OCI-LY3 (cell line): ENCODE results near the gene CYYR1.

ENCODE experiments used
- EZH2phosphoT487 ChIP-seq: fragments of 200-600 bp; shearing (Covaris generic); IDR thresholded peaks from 2 replicates; pipeline ENCODE4 v1.6.1; 2018; ENCODE audit warnings: antibody characterized with exemption, mixed run types, low read depth
- TF ChIP-seq, protein P1 (sequence below): fragments of 200-600, 300-600 bp; sonication (generic); IDR thresholded peaks from 2 replicates; pipeline ENCODE4 v1.5.1; 2014; ENCODE audit warnings: antibody characterized with exemption, low read length, low read depth

DNA sequence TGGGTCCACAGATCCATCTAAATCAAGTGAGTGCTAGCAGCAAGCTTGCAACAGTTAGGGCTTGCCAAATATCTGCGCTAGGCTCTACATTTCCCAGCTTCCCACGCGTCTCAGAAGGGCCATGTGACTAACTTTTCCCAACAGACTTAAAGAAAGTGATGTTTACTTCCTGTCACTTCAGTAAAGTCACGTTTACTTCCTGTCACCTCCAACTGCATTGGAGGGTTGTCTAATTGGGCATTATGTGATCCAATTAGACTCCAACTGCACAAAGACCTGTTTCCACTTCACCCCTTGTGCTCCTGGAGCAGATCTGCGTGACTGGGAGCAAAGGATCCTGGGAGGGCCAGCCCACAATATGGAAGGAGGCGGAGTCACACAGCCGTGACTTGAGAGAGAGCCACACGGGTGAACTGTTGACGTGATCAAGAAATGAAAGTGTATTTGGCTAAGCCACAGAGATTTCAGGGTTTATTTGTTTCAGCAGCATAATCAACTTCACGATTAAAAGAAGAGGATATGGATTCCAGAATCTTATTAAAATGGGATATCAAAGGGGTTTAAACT, 77.7 kb downstream of the CYYR1 start:
- TF ChIP-seq, protein P1, sequence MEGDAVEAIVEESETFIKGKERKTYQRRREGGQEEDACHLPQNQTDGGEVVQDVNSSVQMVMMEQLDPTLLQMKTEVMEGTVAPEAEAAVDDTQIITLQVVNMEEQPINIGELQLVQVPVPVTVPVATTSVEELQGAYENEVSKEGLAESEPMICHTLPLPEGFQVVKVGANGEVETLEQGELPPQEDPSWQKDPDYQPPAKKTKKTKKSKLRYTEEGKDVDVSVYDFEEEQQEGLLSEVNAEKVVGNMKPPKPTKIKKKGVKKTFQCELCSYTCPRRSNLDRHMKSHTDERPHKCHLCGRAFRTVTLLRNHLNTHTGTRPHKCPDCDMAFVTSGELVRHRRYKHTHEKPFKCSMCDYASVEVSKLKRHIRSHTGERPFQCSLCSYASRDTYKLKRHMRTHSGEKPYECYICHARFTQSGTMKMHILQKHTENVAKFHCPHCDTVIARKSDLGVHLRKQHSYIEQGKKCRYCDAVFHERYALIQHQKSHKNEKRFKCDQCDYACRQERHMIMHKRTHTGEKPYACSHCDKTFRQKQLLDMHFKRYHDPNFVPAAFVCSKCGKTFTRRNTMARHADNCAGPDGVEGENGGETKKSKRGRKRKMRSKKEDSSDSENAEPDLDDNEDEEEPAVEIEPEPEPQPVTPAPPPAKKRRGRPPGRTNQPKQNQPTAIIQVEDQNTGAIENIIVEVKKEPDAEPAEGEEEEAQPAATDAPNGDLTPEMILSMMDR = no peak
- TF ChIP-seq EZH2phosphoT487 = no peak
